Left ventricle myocardium inferior (tissue), 1 donor: ENCODE data around the gene RIBC2. TPM values are rescaled to one million over a fixed set of nuclear protein-coding genes. Genes with fewer than 3 reads are reported as not detected.

Experiments
- DNase-seq: peaks from one replicate; pipeline ENCODE4 v3.0.0-alpha.2; 2020
- H3K27ac ChIP-seq: fragments of 200-600 bp; replicated peaks from 2 replicates; pipeline ENCODE4 v1.8.0; 2021
- H3K27me3 ChIP-seq: fragments of 200-600 bp; 2 replicates; pipeline ENCODE4 v1.8.0; 2021; ENCODE audit warnings: low read depth
- H3K36me3 ChIP-seq: fragments of 200-600 bp; 2 replicates; pipeline ENCODE4 v1.8.0; 2021
- H3K4me1 ChIP-seq: fragments of 200-600 bp; 2 replicates; pipeline ENCODE4 v1.8.0; 2021
- H3K4me3 ChIP-seq: fragments of 200-600 bp; 2 replicates; pipeline ENCODE4 v1.8.0; 2021; ENCODE audit warnings: mild to moderate bottlenecking, moderate library complexity
- H3K9me3 ChIP-seq: fragments of 200-600 bp; replicated peaks from 2 replicates; pipeline ENCODE4 v1.8.0; 2021
- CTCF ChIP-seq: fragments of 200-600 bp; IDR thresholded peaks from 2 replicates; pipeline ENCODE4 v1.8.0; 2021; ENCODE audit warnings: antibody characterized with exemption, mild to moderate bottlenecking, borderline replicate concordance
- intact Hi-C: fragments of 100-400 bp; cut with micrococcal nuclease; formaldehyde crosslinking; loops from one replicate; pipeline ENCODE4 v1.11.0; 2022
- total RNA-seq: library from RNA; stranded (reverse); fragmentation: NEBNext Ultra II Directional; extraction: Animal tissue kit (Norgen Biotek cat#: 25700); gene quantifications from one replicate; pipeline ENCODE4 v1.2.1, GENCODE V29; 2021
- donor health status: DM: no; HTN: yes; CAD: no; lungs with severe emphysema.

The RIBC2 gene
- total RNA-seq, 1 donor from 2014 or later: not detected

DNA sequence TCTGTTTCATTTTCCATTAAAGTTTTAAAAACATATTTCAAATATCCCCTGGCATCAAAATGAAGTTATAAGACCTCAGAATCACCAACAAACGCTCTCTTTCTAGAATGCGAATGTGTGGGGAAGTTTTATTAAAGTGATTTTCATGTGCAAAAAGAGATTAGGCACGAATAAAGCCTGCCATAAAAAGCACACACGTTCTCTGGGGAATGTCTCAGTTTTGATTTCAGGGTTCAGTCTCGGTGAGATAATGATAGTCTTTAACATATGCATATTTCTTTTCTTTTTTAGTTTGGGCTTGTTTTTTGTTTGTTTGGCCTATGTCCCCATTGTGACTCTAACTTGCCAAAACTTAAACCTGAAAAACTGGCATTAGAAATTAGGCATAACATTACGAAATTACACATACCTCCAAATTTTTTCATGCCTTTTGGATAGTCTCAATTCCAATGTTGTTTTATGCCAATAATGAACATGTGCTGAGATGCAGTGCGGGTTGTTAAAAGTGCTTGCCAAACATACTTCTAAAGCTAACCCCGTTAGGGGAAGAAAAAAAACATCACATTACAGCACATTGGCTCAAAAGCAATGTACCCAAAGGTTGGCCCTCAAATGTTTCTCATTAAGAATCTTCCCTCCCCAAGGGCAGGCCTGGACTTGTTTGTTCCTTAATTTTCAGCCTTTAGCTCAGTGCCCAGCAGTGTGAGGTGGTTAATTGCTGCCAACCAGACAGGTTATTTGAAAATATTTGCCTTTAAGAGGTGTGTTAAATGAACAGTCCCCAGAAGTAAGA lies 56.0 kb downstream of the RIBC2 start:
- peak overlapping the region; percentile 58 for H3K27ac ChIP-seq
- H3K4me1 ChIP-seq: peaks cover 8% of the 10 kb centered on the region
- no peak for DNase-seq
- H3K9me3 ChIP-seq: peaks cover 9% of the 10 kb centered on the region
- intact Hi-C loops: no loop called here
- no peak overlapping the region for H3K4me3 ChIP-seq
- H3K36me3 ChIP-seq: no peaks in the 10 kb centered on the region
- peaks cover 4% of the 10 kb centered on the region for H3K27me3 ChIP-seq
- no peak for TF ChIP-seq CTCF

- H3K9me3 ChIP-seq: peaks cover 9% of the 10 kb centered on the region
These were observed 57.4 kb downstream of the RIBC2 start for GRCh38 chr22:45470871-45471270.

GRCh38 chr22:45472426-45472825 lies 58.9 kb downstream of the RIBC2 start:
- intact Hi-C loops: no loop called here
- H3K9me3 ChIP-seq: no peaks in the 10 kb centered on the region
- H3K4me1 ChIP-seq: peaks cover 23% of the 10 kb centered on the region
- no peak overlapping the region for H3K27ac ChIP-seq
- H3K36me3 ChIP-seq: no peaks in the 10 kb centered on the region
- no peak for DNase-seq
- H3K4me3 ChIP-seq: no peak overlapping the region
- peaks cover 4% of the 10 kb centered on the region for H3K27me3 ChIP-seq
- no peak for TF ChIP-seq CTCF

More at GRCh38 chr22:45470871-45471270, 57.4 kb downstream of the RIBC2 start:
- Histone ChIP-seq H3K4me1 (peaks cover 14% of the 10 kb centered on the region), H3K27me3 (peaks cover 1% of the 10 kb centered on the region), H3K36me3 (no peaks in the 10 kb centered on the region), H3K4me3 (no peak overlapping the region), H3K27ac (no peak overlapping the region)
- no peak for DNase-seq
- no peak for TF ChIP-seq CTCF
- intact Hi-C loops: no loop called here

DNA sequence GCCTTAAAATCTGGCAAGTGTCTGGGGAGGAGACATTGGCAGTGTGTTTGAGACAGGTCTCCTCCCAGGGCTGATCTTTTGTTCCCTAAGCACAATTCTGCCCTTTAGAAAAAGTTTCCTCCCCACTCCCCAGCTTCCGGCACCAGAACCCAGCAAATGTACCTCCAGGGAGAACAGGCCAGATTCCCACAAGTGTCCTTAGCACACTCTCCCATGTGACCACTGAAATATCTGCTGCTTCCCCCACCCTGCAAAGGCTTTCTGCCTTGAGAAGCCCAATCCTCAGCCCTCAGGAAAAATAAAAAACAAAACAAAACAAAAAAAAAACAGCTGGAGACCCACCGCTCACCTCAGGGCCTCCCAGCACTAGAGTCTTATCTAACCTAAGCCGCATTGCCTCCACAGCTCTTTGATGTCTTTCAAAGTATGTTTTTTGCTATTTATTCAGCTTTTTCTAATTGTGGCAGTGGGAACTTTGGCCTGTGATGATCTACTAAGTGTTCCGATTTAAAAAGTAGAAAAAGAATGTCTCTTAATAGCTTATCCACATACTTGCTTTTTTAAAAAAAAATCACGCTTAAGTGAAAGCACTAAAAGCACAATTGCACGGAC lies 60.2 kb downstream of the RIBC2 start:
- peaks cover 4% of the 10 kb centered on the region for H3K27me3 ChIP-seq
- peaks cover 23% of the 10 kb centered on the region for H3K4me1 ChIP-seq
- no peaks in the 10 kb centered on the region for H3K9me3 ChIP-seq
- no peak for TF ChIP-seq CTCF
- no peak overlapping the region for H3K4me3 ChIP-seq
- H3K36me3 ChIP-seq: no peaks in the 10 kb centered on the region
- intact Hi-C loops: no loop called here
- peak overlapping the region; percentile 59 for H3K27ac ChIP-seq
- no peak for DNase-seq

DNA sequence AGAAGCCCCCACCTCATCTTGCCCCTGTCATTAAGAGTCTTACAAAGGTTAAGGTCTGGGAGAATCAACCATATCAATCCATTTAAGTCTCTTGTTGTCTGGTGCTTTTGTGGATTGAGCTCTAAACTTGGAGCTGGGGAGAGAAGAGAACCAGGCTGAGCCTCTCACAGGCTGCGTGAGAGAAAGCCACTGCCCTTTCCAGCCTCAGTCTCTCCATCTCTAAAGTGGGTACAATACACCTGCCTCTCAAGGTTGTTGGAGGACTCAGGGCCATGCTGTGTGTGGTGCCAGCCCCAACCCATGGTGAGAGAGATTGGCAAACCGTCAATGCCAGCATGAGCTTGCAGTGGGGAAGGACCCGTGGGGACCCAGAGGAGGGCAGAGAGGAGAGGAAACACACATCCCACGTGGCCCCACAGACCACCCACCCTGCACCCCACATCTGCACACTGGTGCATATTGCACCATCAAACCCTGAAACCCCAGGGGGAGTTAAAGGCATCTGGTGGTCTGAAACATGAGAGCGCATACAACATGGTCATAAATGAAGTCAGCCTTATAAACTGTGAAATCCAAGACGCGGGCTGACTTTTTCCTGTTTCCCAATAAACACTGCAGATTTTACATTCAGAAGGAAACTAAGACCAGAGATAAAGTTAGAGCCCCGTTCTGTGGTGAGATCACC lies 61.7 kb downstream of the RIBC2 start:
- TF ChIP-seq CTCF: no peak
- Histone ChIP-seq H3K4me1 (peaks cover 17% of the 10 kb centered on the region), H3K9me3 (no peaks in the 10 kb centered on the region), H3K27ac (peak overlapping the region; percentile 59), H3K36me3 (no peaks in the 10 kb centered on the region), H3K27me3 (peaks cover 4% of the 10 kb centered on the region), H3K4me3 (no peak overlapping the region)
- no peak for DNase-seq
- intact Hi-C loops: no loop called here
